Measurements from ENCODE around the gene SLC9A4.

The SLC9A4 gene

GRCh38 chr2:102451968-102452367, 21.1 kb upstream of the SLC9A4 start:
- DNase-seq, result no peak

GRCh38 chr2:102453501-102453900, 19.5 kb upstream of the SLC9A4 start:
- DNase-seq, result no peak

DNA sequence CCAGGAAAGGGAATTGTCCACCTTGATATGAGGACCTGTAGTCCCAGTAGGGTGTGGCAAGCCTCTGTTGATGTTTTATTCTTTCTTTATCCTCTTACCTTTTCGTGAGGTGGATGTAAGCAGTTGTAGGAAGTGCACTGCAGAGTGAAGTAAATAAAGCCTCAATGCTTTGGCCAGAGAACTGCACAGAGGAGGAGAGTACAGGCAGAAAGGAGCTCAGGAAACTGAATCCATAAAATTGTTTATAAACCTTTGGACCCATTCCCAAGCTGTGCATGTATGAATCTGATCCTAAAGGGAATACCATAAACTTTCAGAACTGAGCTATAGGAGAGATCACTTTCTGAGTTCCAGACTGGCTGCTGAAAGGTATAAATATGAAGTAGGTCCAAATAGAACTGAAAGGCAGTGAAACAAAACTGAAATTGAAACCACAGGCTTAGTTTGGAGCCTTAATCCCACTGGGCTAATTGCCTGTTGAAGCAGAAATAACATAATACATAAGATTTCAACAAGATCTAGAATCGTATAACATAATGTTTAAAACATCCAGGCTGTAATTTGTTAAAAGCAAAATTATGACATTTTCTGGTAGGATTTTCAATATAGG, 17.9 kb upstream of the SLC9A4 start:
- DNase-seq, result no peak

GRCh38 chr2:102460467-102460866, 12.6 kb upstream of the SLC9A4 start:
- no peak for DNase-seq

- no peak for DNase-seq
These were observed 11.8 kb upstream of the SLC9A4 start for GRCh38 chr2:102461188-102461587.

- no peak for DNase-seq
These were observed 9.9 kb upstream of the SLC9A4 start for GRCh38 chr2:102463160-102463559.

- no peak for DNase-seq
These were observed 2.9 kb upstream of the SLC9A4 start for GRCh38 chr2:102470168-102470567.

DNA sequence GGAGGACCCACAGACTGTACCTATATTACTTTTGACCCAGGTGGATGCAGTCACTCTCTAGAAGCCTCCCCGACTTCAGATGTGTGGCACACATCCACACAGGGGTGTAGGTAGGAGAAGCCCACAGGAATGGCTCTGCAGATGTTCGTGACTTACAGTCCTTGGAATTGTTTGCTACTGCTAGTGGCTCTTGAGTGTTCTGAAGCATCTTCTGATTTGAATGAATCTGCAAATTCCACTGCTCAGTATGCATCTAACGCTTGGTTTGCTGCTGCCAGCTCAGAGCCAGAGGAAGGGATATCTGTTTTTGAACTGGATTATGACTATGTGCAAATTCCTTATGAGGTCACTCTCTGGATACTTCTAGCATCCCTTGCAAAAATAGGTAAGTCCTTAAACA, 605 bp downstream of the SLC9A4 start:
- DNase-seq, result no peak

- no peak for DNase-seq
These were observed 1.8 kb downstream of the SLC9A4 start for GRCh38 chr2:102474785-102475184.

DNA sequence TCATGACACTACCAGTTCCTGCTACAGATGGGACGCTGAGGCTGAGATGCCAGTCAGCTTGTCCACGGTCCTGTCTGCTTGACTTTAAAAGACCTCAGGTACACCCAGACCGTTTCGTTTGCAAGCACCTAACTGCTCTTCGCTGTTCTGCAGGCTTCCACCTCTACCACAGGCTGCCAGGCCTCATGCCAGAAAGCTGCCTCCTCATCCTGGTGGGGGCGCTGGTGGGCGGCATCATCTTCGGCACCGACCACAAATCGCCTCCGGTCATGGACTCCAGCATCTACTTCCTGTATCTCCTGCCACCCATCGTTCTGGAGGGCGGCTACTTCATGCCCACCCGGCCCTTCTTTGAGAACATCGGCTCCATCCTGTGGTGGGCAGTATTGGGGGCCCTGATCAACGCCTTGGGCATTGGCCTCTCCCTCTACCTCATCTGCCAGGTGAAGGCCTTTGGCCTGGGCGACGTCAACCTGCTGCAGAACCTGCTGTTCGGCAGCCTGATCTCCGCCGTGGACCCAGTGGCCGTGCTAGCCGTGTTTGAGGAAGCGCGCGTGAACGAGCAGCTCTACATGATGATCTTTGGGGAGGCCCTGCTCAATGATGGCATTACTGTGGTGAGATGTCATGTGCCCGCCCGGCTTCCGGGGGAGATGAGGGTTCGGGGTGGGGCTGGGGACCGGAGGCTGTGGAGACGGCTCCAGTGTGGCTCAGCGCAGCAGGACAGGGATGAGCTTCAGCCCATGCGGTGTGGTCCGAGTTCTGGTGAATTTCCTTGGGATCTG, 5.9 kb downstream of the SLC9A4 start:
- DNase-seq, result no peak

DNA sequence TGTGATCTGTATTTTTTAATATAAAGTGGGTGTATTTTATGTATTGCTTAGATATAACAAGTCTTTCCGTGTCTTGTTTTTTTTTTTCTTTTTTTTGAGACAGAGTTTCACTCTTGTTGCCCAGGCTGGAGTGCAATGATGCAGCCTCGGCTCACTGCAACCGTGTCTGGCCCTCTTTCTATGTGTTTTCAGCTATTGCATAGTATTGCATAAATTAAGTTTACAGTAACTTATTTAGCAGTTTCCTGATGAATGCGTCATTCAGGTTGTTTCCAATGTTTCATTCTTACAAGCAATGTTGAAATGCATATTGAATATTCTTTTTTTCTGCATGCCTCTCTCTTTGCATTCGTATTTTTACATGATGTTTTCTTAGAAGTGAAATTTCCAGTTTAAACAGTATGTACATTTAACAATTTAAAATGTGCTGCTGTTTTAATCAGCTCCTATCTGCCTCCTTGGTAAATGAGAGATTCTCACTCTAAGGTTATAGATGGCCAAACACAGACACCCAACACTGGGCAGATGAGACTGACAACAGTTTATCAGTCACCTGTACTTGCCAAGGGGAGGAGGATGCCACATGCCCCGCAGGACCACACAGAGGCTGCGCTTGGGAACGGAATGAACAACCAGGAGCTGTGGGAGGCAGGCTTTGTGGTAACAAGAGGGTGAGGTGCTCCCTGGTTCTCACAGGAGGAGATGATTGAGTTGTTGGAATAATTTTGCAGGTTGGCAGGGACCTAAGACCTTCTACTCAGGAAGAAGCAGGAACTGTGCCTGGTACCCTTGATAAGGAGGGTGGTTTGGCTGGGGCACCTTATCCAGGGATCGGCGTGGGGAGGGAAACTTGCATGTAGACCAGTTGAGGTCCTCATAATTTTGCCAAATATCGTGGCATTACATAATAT, 7.5 kb downstream of the SLC9A4 start:
- DNase-seq, result no peak

DNA sequence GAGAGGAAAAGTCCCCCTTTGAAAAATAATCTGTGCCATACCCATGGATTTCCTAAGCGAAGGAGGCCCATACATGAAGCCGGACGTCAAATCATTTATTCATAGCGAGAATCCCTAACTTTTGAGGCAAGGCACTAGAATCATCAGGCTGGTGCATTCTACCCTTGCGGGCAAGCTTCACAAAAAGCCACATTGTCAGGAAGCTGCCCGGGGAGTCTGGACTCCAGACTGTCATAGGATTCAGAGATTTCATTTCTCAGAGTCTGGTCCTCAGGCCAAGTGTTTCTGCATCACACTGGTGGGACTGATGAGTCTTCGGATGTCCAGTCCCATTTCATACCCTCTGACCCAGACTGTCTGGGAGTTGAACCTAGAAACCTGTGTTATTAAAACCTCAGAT, 8.9 kb downstream of the SLC9A4 start:
- DNase-seq, result no peak

DNA sequence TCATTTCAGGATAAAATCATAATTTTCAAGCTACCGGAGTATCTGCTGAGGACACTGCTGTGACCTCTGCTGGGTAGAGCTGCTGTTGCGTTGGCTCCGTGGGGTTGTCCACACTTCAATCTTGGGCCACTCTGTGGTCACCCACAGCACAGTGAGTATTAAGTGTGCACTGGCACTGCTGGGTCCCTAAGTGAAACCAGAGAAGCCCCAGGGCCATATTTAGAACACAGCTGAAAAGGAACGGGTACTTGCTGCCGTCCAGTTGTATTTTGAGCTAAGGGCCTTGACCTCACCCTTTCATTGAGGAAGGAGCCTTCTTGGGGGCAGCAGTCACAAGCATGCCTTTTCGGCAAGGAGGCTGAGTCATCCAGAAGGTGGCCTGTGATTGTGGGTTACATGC, 10.1 kb downstream of the SLC9A4 start:
- no peak for DNase-seq

GRCh38 chr2:102484310-102485061, 11.5 kb downstream of the SLC9A4 start:
- no peak for DNase-seq

- no peak for DNase-seq
These were observed 12.2 kb downstream of the SLC9A4 start for GRCh38 chr2:102485147-102485785.

- DNase-seq, result no peak
These were observed 14.1 kb downstream of the SLC9A4 start for GRCh38 chr2:102486941-102487702.

DNA sequence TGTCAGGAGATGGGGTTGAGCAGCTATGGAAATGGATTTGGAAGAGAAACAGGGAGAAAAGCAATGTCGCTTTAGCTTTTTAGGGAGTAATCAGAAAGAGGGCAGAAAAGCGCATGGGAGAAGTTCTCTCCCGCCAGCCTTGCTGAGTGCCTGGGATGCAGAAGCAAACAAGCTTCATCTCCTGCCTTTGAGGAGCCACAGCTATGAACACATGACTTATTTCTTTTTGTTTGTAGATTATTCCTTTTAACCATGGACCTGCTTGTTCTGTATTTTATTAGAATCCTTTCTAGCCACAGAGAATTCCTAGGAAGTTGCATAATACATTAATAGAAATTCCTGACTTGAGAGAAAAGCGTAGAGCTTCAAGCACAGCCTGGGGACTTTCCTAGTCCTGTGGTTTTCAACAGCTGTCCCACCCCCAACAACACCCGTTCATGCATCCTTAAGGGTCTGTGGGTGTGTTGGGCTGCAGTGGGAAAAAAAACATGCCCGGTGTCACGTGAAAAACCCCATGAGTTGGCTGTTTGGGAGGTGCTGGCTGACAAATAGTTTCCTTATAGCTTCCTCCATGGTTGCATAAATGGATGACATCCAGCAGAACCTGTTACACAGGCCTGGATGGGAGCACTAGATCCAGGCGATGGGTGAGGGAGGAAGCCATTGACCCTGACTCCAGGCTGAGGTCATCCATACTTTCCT, 14.9 kb downstream of the SLC9A4 start:
- DNase-seq, result no peak

- DNase-seq, result no peak
These were observed 16.6 kb downstream of the SLC9A4 start for GRCh38 chr2:102489646-102490045.

DNA sequence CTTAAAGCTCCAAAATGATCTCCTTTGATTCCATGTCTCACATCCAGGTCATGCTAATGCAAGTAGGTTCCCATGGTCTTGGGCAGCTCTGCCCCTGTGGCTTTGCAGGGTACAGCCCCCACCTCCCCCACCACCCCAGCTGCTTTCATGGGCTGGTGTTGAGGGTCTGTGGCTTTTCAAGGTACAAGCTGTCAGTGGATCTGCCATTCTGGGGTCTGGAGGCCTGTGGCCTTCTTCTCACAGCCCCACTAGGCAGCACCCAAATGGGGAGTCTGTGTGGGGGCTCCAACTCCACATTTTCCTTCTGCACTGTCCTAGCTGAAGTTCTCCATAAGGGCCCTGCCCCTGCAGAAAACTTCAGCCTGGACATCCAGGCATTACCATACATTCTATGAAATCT, 19.0 kb downstream of the SLC9A4 start:
- no peak for DNase-seq

DNA sequence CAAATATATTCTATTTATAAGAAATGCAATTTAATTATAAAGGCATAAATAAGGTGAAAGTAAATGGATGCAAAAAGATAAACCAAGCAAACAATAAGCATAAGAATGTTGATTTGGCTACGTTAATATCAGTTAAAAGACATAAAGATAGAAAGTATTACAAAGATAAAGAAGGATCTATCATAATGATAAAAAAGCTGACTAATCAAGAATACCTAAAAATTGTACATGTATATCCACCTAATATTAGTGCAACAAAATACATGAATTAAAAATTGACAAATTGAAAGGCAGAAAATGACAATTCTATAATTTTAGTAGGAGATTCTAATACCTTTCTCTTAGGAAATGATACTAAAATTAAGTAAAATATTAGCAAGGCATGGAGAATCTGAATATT, 21.5 kb downstream of the SLC9A4 start:
- DNase-seq, result no peak

Data from amygdala (tissue), 56 donors.